WTC11 (cell line): ENCODE results near the gene SEMA4F. TPM values are rescaled to one million over a fixed set of nuclear protein-coding genes. Genes with fewer than 3 reads are reported as not detected.

Experiments used
- ATAC-seq: fragments of 200-7000 bp; cut with Tn5 transposase; 2 replicates; pipeline ENCODE4 v1.10.0; 2021; ENCODE audit warnings: mild to moderate bottlenecking, moderate library complexity
- CTCF ChIA-PET: fragments of 300-600 bp; sonication (Branson Sonifier 250); formaldehyde crosslinking; loops from one replicate; lab custom pipeline; 2021; ENCODE audit warnings: antibody characterized with exemption; lab: Charles Lee
- POLR2A ChIA-PET: fragments of 350-600 bp; sonication (Branson Sonifier 250); formaldehyde crosslinking; loops from one replicate; lab custom pipeline; 2021; ENCODE audit warnings: antibody characterized with exemption; lab: Charles Lee
- DNase-seq: peaks from one replicate; pipeline ENCODE4 v3.0.0; 2021; ENCODE audit warnings: low spot score
- H3K27ac Mint-ChIP-seq: 2 replicates; pipeline ENCODE4 v1.8.0; 2021; ENCODE audit warnings: mixed read lengths
- H3K27me3 Mint-ChIP-seq: 2 replicates; pipeline ENCODE4 v1.8.0; 2021; ENCODE audit warnings: low read depth, mild to moderate bottlenecking, moderate library complexity, mixed read lengths
- H3K36me3 Mint-ChIP-seq: 2 replicates; pipeline ENCODE4 v1.8.0; 2021; ENCODE audit warnings: mixed read lengths
- H3K4me1 Mint-ChIP-seq: 2 replicates; pipeline ENCODE4 v1.8.0; 2022; ENCODE audit warnings: mixed read lengths
- H3K4me3 Mint-ChIP-seq: 2 replicates; pipeline ENCODE4 v1.8.0; 2021; ENCODE audit warnings: mild to moderate bottlenecking, moderate library complexity, mixed read lengths
- H3K9me3 Mint-ChIP-seq: 2 replicates; pipeline ENCODE4 v1.8.0; 2021; ENCODE audit warnings: mixed read lengths
- ATF6 ChIP-seq: sonication (generic); formaldehyde crosslinking; IDR thresholded peaks from 2 replicates; pipeline ENCODE4 v1.8.1; 2023; ENCODE audit warnings: mild to moderate bottlenecking, missing genetic modification reagents
- E2F5 ChIP-seq: sonication (generic); formaldehyde crosslinking; IDR thresholded peaks from 2 replicates; pipeline ENCODE4 v1.8.1; 2022; ENCODE audit warnings: mild to moderate bottlenecking, moderate library complexity, missing genetic modification reagents
- ELF4 ChIP-seq: sonication (generic); formaldehyde crosslinking; IDR thresholded peaks from 2 replicates; pipeline ENCODE4 v1.8.1; 2022; ENCODE audit warnings: low read depth, mild to moderate bottlenecking, moderate library complexity, missing genetic modification reagents
- ESRRA ChIP-seq: sonication (generic); formaldehyde crosslinking; IDR thresholded peaks from 2 replicates; pipeline ENCODE4 v1.8.1; 2022; ENCODE audit warnings: mild to moderate bottlenecking, missing genetic modification reagents, borderline replicate concordance
- FOXK1 ChIP-seq: sonication (generic); formaldehyde crosslinking; IDR thresholded peaks from 2 replicates; pipeline ENCODE4 v1.8.0; 2022; ENCODE audit warnings: mild to moderate bottlenecking, moderate library complexity, missing genetic modification reagents
- FOXP1 ChIP-seq: sonication (generic); formaldehyde crosslinking; IDR thresholded peaks from 2 replicates; pipeline ENCODE4 v1.8.0; 2022; ENCODE audit warnings: missing genetic modification reagents, mild to moderate bottlenecking, moderate library complexity, borderline replicate concordance
- KAT7 ChIP-seq: sonication (generic); formaldehyde crosslinking; IDR thresholded peaks from 2 replicates; pipeline ENCODE4 v1.8.1; 2023; ENCODE audit warnings: missing genetic modification reagents, mild to moderate bottlenecking, borderline replicate concordance
- MXD4 ChIP-seq: fragments of 250-450 bp; sonication (Bioruptor Pico); IDR thresholded peaks from 2 replicates; pipeline ENCODE4 v1.8.0; 2021; ENCODE audit warnings: mild to moderate bottlenecking, moderate library complexity, borderline replicate concordance
- NFATC4 ChIP-seq: fragments of 250-450 bp; sonication (Bioruptor Pico); IDR thresholded peaks from 2 replicates; pipeline ENCODE4 v1.9.0; 2021; ENCODE audit warnings: mild to moderate bottlenecking
- NFE2L1 ChIP-seq: sonication (generic); formaldehyde crosslinking; IDR thresholded peaks from 2 replicates; pipeline ENCODE4 v1.8.1; 2023; ENCODE audit warnings: missing genetic modification reagents
- NR1H2 ChIP-seq: sonication (generic); formaldehyde crosslinking; IDR thresholded peaks from 2 replicates; pipeline ENCODE4 v1.9.0; 2021; ENCODE audit warnings: mild to moderate bottlenecking, moderate library complexity, missing genetic modification reagents
- OVOL2 ChIP-seq: fragments of 250-450 bp; sonication (Bioruptor Pico); IDR thresholded peaks from 2 replicates; pipeline ENCODE4 v1.9.0; 2021; ENCODE audit warnings: mild to moderate bottlenecking, borderline replicate concordance
- RORB ChIP-seq: fragments of 250-450 bp; sonication (Bioruptor Pico); IDR thresholded peaks from 2 replicates; pipeline ENCODE4 v1.9.0; 2021; ENCODE audit warnings: mild to moderate bottlenecking
- ZNF121 ChIP-seq: sonication (generic); formaldehyde crosslinking; IDR thresholded peaks from 2 replicates; pipeline ENCODE4 v1.8.0; 2023; ENCODE audit warnings: missing genetic modification reagents
- ZNF138 ChIP-seq: sonication (generic); formaldehyde crosslinking; conservative IDR thresholded peaks from 2 replicates; pipeline ENCODE4 v1.8.1; 2022; ENCODE audit warnings: mild to moderate bottlenecking, moderate library complexity, missing genetic modification reagents
- ZNF263 ChIP-seq: sonication (generic); formaldehyde crosslinking; IDR thresholded peaks from 2 replicates; pipeline ENCODE4 v1.8.1; 2022; ENCODE audit warnings: low read depth, mild to moderate bottlenecking, moderate library complexity, missing genetic modification reagents
- ZNF423 ChIP-seq: fragments of 250-450 bp; sonication (Bioruptor Pico); IDR thresholded peaks from 2 replicates; pipeline ENCODE4 v2.1.2; 2022; ENCODE audit warnings: mild to moderate bottlenecking, moderate library complexity
- ZNF532 ChIP-seq: fragments of 250-450 bp; sonication (Bioruptor Pico); IDR thresholded peaks from 2 replicates; pipeline ENCODE4 v1.9.0; 2021; ENCODE audit warnings: mild to moderate bottlenecking, borderline replicate concordance
- total RNA-seq: library from RNA; stranded (reverse); gene quantifications from 3 replicates; pipeline ENCODE4 v1.2.3, GENCODE V29; 2021
- TF ChIP-seq, protein P1 (sequence below): sonication (generic); formaldehyde crosslinking; IDR thresholded peaks from 2 replicates; pipeline ENCODE4 v1.8.0; 2023; ENCODE audit warnings: missing genetic modification reagents, mild to moderate bottlenecking, borderline replicate concordance
- TF ChIP-seq, protein P2 (sequence below): sonication (generic); formaldehyde crosslinking; IDR thresholded peaks from 2 replicates; pipeline ENCODE4 v1.8.0; 2023; ENCODE audit warnings: mild to moderate bottlenecking, missing genetic modification reagents
- TF ChIP-seq, protein P3 (sequence below): sonication (generic); formaldehyde crosslinking; IDR thresholded peaks from 2 replicates; pipeline ENCODE4 v1.8.0; 2022; ENCODE audit warnings: mild to moderate bottlenecking, missing genetic modification reagents

The SEMA4F gene
- total RNA-seq, 1 experiment from 2014 or later: 5.7 TPM

DNA sequence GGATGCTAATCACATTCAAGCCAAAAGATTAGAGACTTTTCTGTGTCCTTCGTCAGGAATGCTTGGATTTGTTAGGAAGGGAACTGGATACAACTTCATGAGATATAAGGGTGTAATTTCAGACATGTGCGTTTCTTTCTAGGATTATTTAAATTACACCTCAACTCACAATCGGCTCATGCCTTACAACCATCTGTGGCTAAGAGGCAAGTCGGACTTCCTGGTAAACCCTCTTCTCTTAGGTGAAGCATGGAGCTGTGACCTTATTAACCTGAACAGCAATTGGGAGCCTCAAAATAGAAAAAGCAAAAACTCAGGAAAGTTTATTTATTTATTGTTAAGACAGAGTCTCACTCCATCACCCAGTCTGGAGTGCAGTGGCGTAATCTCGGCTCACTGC, 61.8 kb downstream of the SEMA4F start:
- Mint-ChIP-seq H3K36me3 (no peaks in the 10 kb centered on the region), H3K9me3 (no peaks in the 10 kb centered on the region; the same call in 1 of the 2 replicates), H3K4me3 (peak overlapping the region; percentile 85), H3K27ac (no peak overlapping the region), H3K27me3 (peaks cover 7% of the 10 kb centered on the region), H3K4me1 (peaks cover 6% of the 10 kb centered on the region; the same call in 1 of the 2 replicates)
- no peak for TF ChIP-seq FOXP1 (CRISPR knock-in tag)
- TF ChIP-seq MXD4 (CRISPR knock-in tag): no peak
- TF ChIP-seq ELF4 (CRISPR knock-in tag): no peak
- no peak for TF ChIP-seq OVOL2
- TF ChIP-seq E2F5 (CRISPR knock-in tag): no peak
- TF ChIP-seq ZNF121 (CRISPR knock-in tag): no peak
- TF ChIP-seq NFATC4 (CRISPR knock-in tag): no peak
- no peak for TF ChIP-seq ESRRA (CRISPR knock-in tag)
- no peak for TF ChIP-seq ZNF423 (CRISPR knock-in tag)
- TF ChIP-seq RORB (CRISPR knock-in tag): no peak
- ChIA-PET POLR2A (no interaction called here), CTCF (interaction anchor here (0.6 to 4.0 kb wide), 15 partner anchors 14 to 161 kb away, joined by 3 to 60 read pairs (median 6); no protein-coding TSS in a partner anchor)
- ATAC-seq: no peak
- no peak for DNase-seq

DNA sequence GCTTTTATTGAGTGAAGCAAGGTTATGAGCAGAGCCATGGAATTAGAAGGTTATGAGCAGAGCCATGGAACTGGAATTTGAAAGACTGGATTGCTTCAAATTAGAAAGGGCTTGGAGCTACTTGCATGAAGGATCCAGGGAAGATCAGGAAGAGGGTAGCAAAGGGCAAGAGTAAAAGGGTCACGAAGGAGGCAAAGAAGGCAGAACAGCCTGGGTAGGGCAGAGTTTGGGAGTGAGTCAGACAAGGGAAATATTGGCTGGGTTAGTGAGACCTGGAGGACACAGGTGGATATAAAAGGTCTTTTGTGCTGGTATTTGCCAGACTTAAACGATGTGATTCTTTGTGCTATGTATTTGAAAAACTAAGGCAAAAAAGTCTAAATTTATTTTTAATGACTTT, 65.0 kb downstream of the SEMA4F start:
- Mint-ChIP-seq H3K27me3 (peaks cover 7% of the 10 kb centered on the region), H3K4me3 (no peak overlapping the region), H3K4me1 (peaks cover 6% of the 10 kb centered on the region; the same call in 1 of the 2 replicates), H3K27ac (no peak overlapping the region), H3K9me3 (no peaks in the 10 kb centered on the region), H3K36me3 (no peaks in the 10 kb centered on the region)
- no peak for DNase-seq
- POLR2A ChIA-PET: no interaction called here
- ATAC-seq: no peak
- CTCF ChIA-PET: no interaction called here
- TF ChIP-seq, protein P1, sequence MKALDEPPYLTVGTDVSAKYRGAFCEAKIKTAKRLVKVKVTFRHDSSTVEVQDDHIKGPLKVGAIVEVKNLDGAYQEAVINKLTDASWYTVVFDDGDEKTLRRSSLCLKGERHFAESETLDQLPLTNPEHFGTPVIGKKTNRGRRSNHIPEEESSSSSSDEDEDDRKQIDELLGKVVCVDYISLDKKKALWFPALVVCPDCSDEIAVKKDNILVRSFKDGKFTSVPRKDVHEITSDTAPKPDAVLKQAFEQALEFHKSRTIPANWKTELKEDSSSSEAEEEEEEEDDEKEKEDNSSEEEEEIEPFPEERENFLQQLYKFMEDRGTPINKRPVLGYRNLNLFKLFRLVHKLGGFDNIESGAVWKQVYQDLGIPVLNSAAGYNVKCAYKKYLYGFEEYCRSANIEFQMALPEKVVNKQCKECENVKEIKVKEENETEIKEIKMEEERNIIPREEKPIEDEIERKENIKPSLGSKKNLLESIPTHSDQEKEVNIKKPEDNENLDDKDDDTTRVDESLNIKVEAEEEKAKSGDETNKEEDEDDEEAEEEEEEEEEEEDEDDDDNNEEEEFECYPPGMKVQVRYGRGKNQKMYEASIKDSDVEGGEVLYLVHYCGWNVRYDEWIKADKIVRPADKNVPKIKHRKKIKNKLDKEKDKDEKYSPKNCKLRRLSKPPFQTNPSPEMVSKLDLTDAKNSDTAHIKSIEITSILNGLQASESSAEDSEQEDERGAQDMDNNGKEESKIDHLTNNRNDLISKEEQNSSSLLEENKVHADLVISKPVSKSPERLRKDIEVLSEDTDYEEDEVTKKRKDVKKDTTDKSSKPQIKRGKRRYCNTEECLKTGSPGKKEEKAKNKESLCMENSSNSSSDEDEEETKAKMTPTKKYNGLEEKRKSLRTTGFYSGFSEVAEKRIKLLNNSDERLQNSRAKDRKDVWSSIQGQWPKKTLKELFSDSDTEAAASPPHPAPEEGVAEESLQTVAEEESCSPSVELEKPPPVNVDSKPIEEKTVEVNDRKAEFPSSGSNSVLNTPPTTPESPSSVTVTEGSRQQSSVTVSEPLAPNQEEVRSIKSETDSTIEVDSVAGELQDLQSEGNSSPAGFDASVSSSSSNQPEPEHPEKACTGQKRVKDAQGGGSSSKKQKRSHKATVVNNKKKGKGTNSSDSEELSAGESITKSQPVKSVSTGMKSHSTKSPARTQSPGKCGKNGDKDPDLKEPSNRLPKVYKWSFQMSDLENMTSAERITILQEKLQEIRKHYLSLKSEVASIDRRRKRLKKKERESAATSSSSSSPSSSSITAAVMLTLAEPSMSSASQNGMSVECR (CRISPR knock-in tag): no peak
- no peak for TF ChIP-seq ATF6 (CRISPR knock-in tag)
- TF ChIP-seq ZNF263: no peak
- TF ChIP-seq NFATC4 (CRISPR knock-in tag): no peak
- no peak for TF ChIP-seq ZNF532
- TF ChIP-seq, protein P2, sequence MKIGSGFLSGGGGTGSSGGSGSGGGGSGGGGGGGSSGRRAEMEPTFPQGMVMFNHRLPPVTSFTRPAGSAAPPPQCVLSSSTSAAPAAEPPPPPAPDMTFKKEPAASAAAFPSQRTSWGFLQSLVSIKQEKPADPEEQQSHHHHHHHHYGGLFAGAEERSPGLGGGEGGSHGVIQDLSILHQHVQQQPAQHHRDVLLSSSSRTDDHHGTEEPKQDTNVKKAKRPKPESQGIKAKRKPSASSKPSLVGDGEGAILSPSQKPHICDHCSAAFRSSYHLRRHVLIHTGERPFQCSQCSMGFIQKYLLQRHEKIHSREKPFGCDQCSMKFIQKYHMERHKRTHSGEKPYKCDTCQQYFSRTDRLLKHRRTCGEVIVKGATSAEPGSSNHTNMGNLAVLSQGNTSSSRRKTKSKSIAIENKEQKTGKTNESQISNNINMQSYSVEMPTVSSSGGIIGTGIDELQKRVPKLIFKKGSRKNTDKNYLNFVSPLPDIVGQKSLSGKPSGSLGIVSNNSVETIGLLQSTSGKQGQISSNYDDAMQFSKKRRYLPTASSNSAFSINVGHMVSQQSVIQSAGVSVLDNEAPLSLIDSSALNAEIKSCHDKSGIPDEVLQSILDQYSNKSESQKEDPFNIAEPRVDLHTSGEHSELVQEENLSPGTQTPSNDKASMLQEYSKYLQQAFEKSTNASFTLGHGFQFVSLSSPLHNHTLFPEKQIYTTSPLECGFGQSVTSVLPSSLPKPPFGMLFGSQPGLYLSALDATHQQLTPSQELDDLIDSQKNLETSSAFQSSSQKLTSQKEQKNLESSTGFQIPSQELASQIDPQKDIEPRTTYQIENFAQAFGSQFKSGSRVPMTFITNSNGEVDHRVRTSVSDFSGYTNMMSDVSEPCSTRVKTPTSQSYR (CRISPR knock-in tag): no peak
- TF ChIP-seq, protein P3, sequence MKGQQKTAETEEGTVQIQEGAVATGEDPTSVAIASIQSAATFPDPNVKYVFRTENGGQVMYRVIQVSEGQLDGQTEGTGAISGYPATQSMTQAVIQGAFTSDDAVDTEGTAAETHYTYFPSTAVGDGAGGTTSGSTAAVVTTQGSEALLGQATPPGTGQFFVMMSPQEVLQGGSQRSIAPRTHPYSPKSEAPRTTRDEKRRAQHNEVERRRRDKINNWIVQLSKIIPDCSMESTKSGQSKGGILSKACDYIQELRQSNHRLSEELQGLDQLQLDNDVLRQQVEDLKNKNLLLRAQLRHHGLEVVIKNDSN (CRISPR knock-in tag): no peak
- TF ChIP-seq NFE2L1 (CRISPR knock-in tag): no peak
- no peak for TF ChIP-seq ZNF138 (CRISPR knock-in tag)
- no peak for TF ChIP-seq NR1H2 (CRISPR knock-in tag)
- TF ChIP-seq KAT7: no peak
- TF ChIP-seq FOXK1 (CRISPR knock-in tag): no peak
